AG04450 (cell line): ENCODE measurements around the gene PIAS2. TPM values are rescaled to one million over a fixed set of nuclear protein-coding genes. Genes with fewer than 3 reads are reported as not detected.
"Not testable (repeated sequence)": the region's sequence is repeated elsewhere in the genome, so short reads cannot be mapped to it uniquely, and the experiment has no call there.

Experiments
- CTCF ChIA-PET: fragments of 300-600, 350-600 bp; formaldehyde crosslinking; extraction: SDS; loops from one replicate; lab custom pipeline; 2022; ENCODE audit warnings: antibody characterized with exemption, inconsistent platforms; lab: Charles Lee
- POLR2A ChIA-PET: fragments of 350-600 bp; formaldehyde crosslinking; extraction: SDS; loops from one replicate; lab custom pipeline; 2021; ENCODE audit warnings: antibody characterized with exemption, inconsistent platforms; lab: Yijun Ruan, JAX
- DNase-seq: peaks from one replicate; pipeline ENCODE4 v3.0.0-alpha.2; 2011; ENCODE audit warnings: low read depth, low spot score
- H3K27ac ChIP-seq: one replicate; pipeline ENCODE4 v1.5.1; 2012; ENCODE audit warnings: low read depth, low read length, control low read depth
- H3K27me3 ChIP-seq: one replicate; pipeline ENCODE4 v1.6.0; 2012; ENCODE audit warnings: low read length; ENCODE audit not compliant: control insufficient read depth, insufficient read depth
- H3K4me3 ChIP-seq: 2 replicates; pipeline ENCODE4 v1.5.1; 2011; ENCODE audit warnings: mild to moderate bottlenecking, low read depth, low read length, control low read depth
- H3K9me3 ChIP-seq: 2 replicates; pipeline ENCODE4 v1.5.1; 2012; ENCODE audit warnings: low read length; ENCODE audit not compliant: control insufficient read depth, insufficient read depth
- CTCF ChIP-seq: IDR thresholded peaks from 2 replicates; pipeline ENCODE4 v1.5.1; 2011; ENCODE audit warnings: low read depth, low read length, control low read depth, inconsistent platforms
- polyA plus RNA-seq: library from polyadenylated mRNA; depleted of rRNA; stranded (reverse); fragments of >200 nt; gene quantifications from 2 replicates; pipeline ENCODE4 v1.2.3, GENCODE V29; 2011

Gene PIAS2
- polyA plus RNA-seq, 1 experiment, result 10.1 TPM

DNA sequence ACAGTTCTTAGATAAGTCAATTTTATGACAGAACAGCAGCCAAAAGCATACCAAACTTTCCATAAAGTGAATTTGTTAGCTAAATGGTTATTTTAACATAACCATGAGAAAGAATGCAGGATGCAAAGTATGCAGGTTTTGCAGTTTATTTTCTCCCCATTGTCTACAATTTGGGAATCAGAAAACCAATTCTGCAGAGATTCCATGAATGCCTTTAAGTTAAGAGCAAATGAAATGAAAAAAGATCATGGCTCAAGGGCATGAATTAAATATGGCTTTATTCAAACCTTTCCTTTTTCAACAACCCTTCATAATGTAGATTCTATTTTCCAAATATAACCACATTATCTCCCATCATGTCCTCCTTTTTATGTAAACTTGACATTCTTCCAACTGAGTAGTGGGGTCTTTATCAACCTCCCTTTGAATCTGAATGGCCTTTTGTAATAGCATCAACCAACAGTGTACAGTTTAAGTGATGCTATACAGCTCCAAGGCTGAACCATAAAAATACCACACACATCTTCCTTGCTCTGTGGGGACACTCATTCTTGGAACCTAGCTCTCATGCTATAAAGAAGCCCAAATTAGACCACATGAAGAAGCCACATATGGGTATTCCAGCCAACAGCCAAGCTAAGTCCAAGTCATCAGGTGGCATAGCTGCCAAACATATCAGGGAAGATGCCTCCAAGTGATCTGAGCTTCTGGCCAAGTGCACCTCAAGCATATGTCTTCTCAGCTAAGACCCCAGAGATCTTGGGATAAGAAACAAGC, 49.8 kb downstream of the PIAS2 start:
- CTCF ChIA-PET, result no interaction called here
- H3K4me3 ChIP-seq, result no peak overlapping the region
- POLR2A ChIA-PET, result no interaction called here
- no peak for TF ChIP-seq CTCF
- no peak for DNase-seq
- H3K27ac ChIP-seq, result no peak overlapping the region
- H3K27me3 ChIP-seq, result no peaks in the 10 kb centered on the region
- H3K9me3 ChIP-seq, result peaks cover 14% of the 10 kb centered on the region

DNA sequence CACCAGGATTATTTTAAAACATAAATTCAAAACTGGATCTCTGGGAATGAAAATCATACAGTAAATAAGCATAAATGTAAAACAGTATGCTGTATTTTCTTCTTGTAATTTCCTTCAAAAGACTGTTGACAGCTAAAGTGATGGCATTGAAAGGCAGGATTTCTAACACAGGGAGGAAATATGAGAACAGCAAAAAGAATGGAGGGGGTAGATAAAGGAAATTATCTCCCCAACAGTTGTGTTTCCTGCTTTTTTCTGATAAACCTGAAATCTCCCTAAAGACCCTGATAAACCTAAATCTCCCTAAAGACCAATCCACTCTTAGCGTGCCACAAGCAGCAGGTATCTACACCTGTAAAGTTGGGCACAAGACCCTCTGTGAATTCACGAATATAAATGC, 50.8 kb downstream of the PIAS2 start:
- DNase-seq, result no peak
- Histone ChIP-seq H3K27me3 (no peaks in the 10 kb centered on the region), H3K27ac (no peak overlapping the region), H3K4me3 (no peak overlapping the region), H3K9me3 (peaks cover 14% of the 10 kb centered on the region)
- POLR2A ChIA-PET, result no interaction called here
- CTCF ChIA-PET, result no interaction called here
- no peak for TF ChIP-seq CTCF

- H3K4me3 ChIP-seq, H3K27ac ChIP-seq, H3K27me3 ChIP-seq, DNase-seq: not testable (repeated sequence)
- CTCF ChIA-PET, result interaction anchor here (0.7 kb wide), 1 partner anchor 8 kb away, joined by 4 read pairs; no protein-coding TSS in a partner anchor
- H3K9me3 ChIP-seq, result peaks cover 14% of the 10 kb centered on the region
- POLR2A ChIA-PET, result interaction anchor here (0.7 kb wide), 1 partner anchor 93 kb away, joined by 5 read pairs; no protein-coding TSS in a partner anchor
Measured at GRCh38 chr18:46865245-46865644, 52.1 kb downstream of the PIAS2 start.

DNA sequence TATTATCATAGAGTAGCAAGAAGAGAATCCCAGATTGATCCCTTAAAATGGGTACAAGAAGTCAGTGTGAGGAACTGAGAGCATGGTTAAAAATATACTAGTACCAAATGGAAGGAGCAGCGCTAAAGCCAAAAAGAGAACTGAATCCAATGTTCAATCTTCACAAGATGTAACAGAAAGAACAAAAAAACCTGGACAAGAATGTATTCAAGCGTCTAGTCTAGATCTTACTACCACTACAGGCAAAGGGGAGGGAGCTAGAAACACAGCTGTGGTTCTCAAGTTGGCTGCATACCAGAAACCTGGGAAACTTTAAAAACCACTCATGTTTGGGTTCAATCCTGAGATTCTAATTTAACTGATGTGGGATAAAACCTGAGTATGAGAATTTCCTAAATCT, 57.5 kb downstream of the PIAS2 start:
- CTCF ChIA-PET, result no interaction called here

GRCh38 chr18:46858290-46858689, 59.0 kb downstream of the PIAS2 start:
- Histone ChIP-seq H3K27me3 (no peaks in the 10 kb centered on the region), H3K27ac (no peak overlapping the region), H3K9me3 (no peaks in the 10 kb centered on the region), H3K4me3 (no peak overlapping the region)
- no peak for DNase-seq
- CTCF ChIA-PET, result no interaction called here
- TF ChIP-seq CTCF, result no peak
- POLR2A ChIA-PET, result no interaction called here

More for the DNA sequence above, 57.5 kb downstream of the PIAS2 start:
- DNase-seq, result peak; percentile 11
- Histone ChIP-seq H3K27ac (no peak overlapping the region), H3K9me3 (no peaks in the 10 kb centered on the region), H3K27me3 (no peaks in the 10 kb centered on the region), H3K4me3 (no peak overlapping the region)
- POLR2A ChIA-PET, result no interaction called here
- TF ChIP-seq CTCF, result no peak
